ENCODE measurements around the gene ZCCHC10. TPM values are rescaled to one million over a fixed set of nuclear protein-coding genes. Genes with fewer than 3 reads are reported as not detected.

The ZCCHC10 gene
- total RNA-seq = 10 to 100 TPM; 10.1 to 22.0 (median 19.1) TPM

DNA sequence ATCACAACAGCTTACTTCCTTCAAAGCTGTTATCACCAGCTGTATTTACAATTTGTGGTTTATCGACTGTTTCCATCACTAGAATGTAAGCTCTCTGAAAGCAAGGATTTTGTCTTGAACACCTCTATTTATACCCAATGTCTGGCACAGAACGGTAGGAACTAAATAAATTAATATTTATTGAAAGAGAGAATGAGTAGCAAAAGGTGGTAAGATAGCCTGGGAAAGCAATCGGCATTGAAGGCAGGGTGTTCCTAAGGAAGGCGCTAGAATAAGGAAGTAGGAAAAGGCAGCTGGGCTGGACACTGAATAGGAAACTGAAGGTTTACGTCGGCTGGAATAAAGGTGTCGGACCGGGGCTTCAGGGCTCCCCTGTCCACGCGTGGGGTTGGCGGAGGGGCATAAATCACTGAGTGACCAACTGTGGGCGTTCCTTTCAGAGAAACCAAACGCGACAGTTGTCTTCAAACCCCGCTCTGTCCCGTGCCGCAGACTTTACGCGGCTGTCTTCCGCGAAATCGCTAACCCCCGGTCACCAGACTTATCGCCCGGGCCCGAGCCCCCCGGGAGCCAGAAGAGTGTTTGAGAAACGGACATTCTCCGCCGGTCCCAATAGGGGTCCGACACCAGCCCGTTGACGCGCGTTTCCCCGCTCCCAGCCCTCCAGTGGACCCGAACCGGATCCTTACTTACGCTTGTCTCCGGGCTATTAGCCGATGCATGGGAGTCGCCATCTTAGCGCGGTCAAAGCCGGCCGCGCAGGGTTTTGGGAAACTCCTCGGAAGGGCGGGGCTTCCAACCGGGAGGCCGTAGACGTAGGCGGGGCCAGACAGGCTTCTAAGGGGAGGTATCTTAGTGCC, at the start of gene ZCCHC10:
ZCCHC10 (minus strand) TSS at position 746 of the 860 bp plus-strand sequence; CDS start at position 734, 12 bp downstream.
- 1% methylated on average over 44 of the region's 53 CpGs for WGBS
- H3K27me3 ChIP-seq = no peaks in the 10 kb centered on the region
- no peak for TF ChIP-seq EP300 (IDR thresholded peaks at IDR 0.05)
- TF ChIP-seq, protein P1, sequence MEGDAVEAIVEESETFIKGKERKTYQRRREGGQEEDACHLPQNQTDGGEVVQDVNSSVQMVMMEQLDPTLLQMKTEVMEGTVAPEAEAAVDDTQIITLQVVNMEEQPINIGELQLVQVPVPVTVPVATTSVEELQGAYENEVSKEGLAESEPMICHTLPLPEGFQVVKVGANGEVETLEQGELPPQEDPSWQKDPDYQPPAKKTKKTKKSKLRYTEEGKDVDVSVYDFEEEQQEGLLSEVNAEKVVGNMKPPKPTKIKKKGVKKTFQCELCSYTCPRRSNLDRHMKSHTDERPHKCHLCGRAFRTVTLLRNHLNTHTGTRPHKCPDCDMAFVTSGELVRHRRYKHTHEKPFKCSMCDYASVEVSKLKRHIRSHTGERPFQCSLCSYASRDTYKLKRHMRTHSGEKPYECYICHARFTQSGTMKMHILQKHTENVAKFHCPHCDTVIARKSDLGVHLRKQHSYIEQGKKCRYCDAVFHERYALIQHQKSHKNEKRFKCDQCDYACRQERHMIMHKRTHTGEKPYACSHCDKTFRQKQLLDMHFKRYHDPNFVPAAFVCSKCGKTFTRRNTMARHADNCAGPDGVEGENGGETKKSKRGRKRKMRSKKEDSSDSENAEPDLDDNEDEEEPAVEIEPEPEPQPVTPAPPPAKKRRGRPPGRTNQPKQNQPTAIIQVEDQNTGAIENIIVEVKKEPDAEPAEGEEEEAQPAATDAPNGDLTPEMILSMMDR (IDR thresholded peaks at IDR 0.05) = no peak
- peak in 1 of 2 donors; percentile 86 for TF ChIP-seq POLR2A (IDR thresholded peaks at IDR 0.05)
- TF ChIP-seq POLR2AphosphoS5 (IDR thresholded peaks at IDR 0.05) = peak in 2 of 3 donors; percentile 62 to 75
- H3K4me1 ChIP-seq = peaks cover 18% of the 10 kb centered on the region
- peak within 1 kb of the TSS; percentile 69 for H3K4me3 ChIP-seq
- peak; percentile 94 to 96 for DNase-seq (ENCODE audit: low spot score in 2 of 2)
- peaks cover 2% of the 10 kb centered on the region for H3K36me3 ChIP-seq
- no peaks in the 10 kb centered on the region for H3K9me3 ChIP-seq
- peak within 1 kb of the TSS; percentile 89 for H3K27ac ChIP-seq

DNA sequence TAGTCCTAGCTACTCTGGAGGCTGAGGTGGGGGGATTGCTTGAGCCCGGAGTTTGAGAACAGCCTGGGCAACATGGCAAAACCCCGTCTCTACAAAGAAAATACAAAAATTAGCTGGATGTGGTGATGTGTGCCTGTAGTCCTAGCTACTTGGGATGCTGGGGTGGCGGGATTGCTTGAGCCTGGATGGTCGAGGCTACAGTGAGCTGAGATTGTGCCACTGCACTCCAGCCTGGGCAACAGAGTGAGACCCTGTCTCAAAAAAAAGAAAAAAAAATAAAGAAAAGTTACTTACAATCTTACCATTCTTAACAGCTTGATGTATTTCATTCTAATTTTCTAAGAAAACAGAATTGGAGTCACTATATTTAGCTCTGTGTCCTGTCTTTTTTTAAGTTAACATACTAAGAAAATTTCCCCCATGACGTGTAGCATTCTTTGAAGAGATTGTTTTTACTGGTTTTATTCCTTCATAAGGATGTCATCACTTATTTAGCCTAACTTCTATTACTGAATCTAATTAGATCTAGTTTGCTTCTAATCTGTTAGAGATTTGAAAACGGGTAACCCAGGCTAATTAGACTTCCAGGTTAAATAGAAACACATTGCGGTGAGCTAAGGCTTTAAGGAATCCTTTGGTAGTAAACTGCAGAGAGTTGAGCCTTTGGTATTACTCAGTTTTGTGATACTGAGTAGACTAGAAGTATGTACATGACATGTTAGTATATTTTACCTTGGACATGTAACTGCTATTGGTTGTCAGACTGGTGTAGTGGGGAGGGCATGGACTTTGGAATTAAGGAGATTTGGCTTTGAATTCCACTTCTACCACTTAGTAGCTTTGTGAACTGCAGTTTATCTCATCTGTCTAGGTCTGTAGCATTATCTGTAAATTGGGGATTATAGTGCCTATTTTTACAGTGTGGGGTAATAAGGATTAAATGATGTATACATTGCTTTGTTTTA, 49.5 kb upstream of the ZCCHC10 start:
- WGBS = 86% methylated on average over 7 of the region's 7 CpGs
- DNase-seq (ENCODE audit: low spot score in 2 of 2) = no peak
- H3K4me1 ChIP-seq = no peaks in the 10 kb centered on the region
- no peaks in the 10 kb centered on the region for H3K27me3 ChIP-seq
- no peak overlapping the region for H3K4me3 ChIP-seq
- H3K36me3 ChIP-seq = peaks cover 52% of the 10 kb centered on the region
- H3K27ac ChIP-seq = no peak overlapping the region
- H3K9me3 ChIP-seq = no peaks in the 10 kb centered on the region
- TF ChIP-seq, protein P1 (IDR thresholded peaks at IDR 0.05) = no peak
- TF ChIP-seq EP300 (IDR thresholded peaks at IDR 0.05) (no peak), POLR2A (IDR thresholded peaks at IDR 0.05) (no peak), POLR2AphosphoS5 (IDR thresholded peaks at IDR 0.05) (no peak)

DNA sequence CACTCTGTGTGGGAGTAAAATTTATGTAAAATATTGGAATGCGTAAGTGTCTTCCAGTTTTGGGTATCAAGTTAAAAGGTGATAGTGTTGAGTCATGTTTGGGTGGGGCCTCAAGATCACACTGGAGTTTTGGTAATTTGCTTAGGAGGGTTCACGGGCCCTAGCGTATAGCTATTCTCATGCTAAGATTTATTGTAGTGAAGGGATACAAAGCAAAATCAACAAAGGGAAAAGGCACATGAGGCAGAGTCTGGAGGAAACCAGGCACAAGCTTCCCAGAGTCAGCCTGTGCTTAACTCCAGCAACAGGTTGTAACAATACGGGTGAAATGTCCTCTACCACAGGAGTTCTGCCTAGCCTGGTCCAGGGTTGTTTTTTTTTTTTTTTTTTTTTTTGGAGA, 45.7 kb upstream of the ZCCHC10 start:
- no peaks in the 10 kb centered on the region for H3K4me1 ChIP-seq
- TF ChIP-seq, protein P1 (IDR thresholded peaks at IDR 0.05) = no peak
- TF ChIP-seq EP300 (IDR thresholded peaks at IDR 0.05) (no peak), POLR2AphosphoS5 (IDR thresholded peaks at IDR 0.05) (no peak), POLR2A (IDR thresholded peaks at IDR 0.05) (no peak)
- no peak overlapping the region for H3K4me3 ChIP-seq
- DNase-seq (ENCODE audit: low spot score in 2 of 2) = no peak
- WGBS = 77% methylated on average over 4 of the region's 4 CpGs
- H3K36me3 ChIP-seq = peaks cover 57% of the 10 kb centered on the region
- H3K27ac ChIP-seq = no peak overlapping the region
- no peaks in the 10 kb centered on the region for H3K9me3 ChIP-seq
- no peaks in the 10 kb centered on the region for H3K27me3 ChIP-seq

DNA sequence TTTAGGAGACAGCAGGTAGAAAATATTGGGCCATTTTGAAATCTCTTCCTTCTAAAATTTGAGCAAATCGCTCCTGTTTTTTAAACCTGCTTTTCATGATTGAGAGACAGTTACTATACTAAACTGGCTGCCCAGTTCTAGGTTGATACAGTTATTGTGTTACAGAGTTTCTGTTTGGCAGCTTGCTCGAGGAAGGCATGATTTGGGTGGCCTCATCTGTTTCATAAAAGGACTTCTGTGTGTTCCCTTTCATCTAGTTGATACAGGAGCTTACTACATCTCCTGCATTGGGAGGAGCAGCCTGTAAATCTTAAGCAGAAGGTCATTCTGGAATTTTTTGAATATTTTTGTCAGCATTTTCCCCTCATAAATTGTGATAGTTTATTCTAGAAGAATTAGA, 39.7 kb upstream of the ZCCHC10 start:
- H3K9me3 ChIP-seq = no peaks in the 10 kb centered on the region
- H3K4me3 ChIP-seq = no peak overlapping the region
- no peak overlapping the region for H3K27ac ChIP-seq
- 79% methylated on average over 2 of the region's 2 CpGs for WGBS
- peaks cover 19% of the 10 kb centered on the region for H3K36me3 ChIP-seq
- no peaks in the 10 kb centered on the region for H3K27me3 ChIP-seq
- TF ChIP-seq POLR2A (IDR thresholded peaks at IDR 0.05) = no peak
- TF ChIP-seq EP300 (IDR thresholded peaks at IDR 0.05) = no peak
- TF ChIP-seq, protein P1 (IDR thresholded peaks at IDR 0.05) = no peak
- TF ChIP-seq POLR2AphosphoS5 (IDR thresholded peaks at IDR 0.05) = no peak
- DNase-seq (ENCODE audit: low spot score in 2 of 2) = no peak
- H3K4me1 ChIP-seq = peaks cover 31% of the 10 kb centered on the region
